GM21528 (cell line): ENCODE data around the gene CEP170B.
"Not testable (repeated sequence)": the region's sequence is repeated elsewhere in the genome, so short reads cannot be mapped to it uniquely, and the experiment has no call there.

Experiments used
- ATAC-seq: cut with Tn5 transposase; IDR thresholded peaks from one replicate; pipeline ENCODE4 v1.9.1; 2021; ENCODE audit warnings: mild to moderate bottlenecking, moderate library complexity; ENCODE audit not compliant: unreplicated experiment, low FRiP score

The CEP170B gene

GRCh38 chr14:104843442-104844305, 21.4 kb upstream of the CEP170B start:
- no peak for ATAC-seq

GRCh38 chr14:104844306-104845032, 20.6 kb upstream of the CEP170B start:
- ATAC-seq = no peak

GRCh38 chr14:104845033-104845666, 19.9 kb upstream of the CEP170B start:
- ATAC-seq = no peak

- no peak for ATAC-seq
Measured at GRCh38 chr14:104845834-104846441, 19.1 kb upstream of the CEP170B start.

GRCh38 chr14:104852280-104852663, 12.8 kb upstream of the CEP170B start:
- ATAC-seq = no peak

- ATAC-seq = no peak
Measured at GRCh38 chr14:104855532-104856090, 9.5 kb upstream of the CEP170B start.

GRCh38 chr14:104856157-104856868, 8.8 kb upstream of the CEP170B start:
- ATAC-seq = no peak

- ATAC-seq = no peak
Measured at GRCh38 chr14:104856869-104857860, 7.9 kb upstream of the CEP170B start.

- ATAC-seq = not testable (repeated sequence)
Measured at GRCh38 chr14:104857931-104858330, 7.1 kb upstream of the CEP170B start.

GRCh38 chr14:104858811-104859426, 6.1 kb upstream of the CEP170B start:
- no peak for ATAC-seq

GRCh38 chr14:104859900-104860299, 5.2 kb upstream of the CEP170B start:
- no peak for ATAC-seq

GRCh38 chr14:104860414-104860813, 4.7 kb upstream of the CEP170B start:
- no peak for ATAC-seq

GRCh38 chr14:104863131-104863862, 1.8 kb upstream of the CEP170B start:
- ATAC-seq = no peak

GRCh38 chr14:104863923-104864266, 1.2 kb upstream of the CEP170B start:
- ATAC-seq = no peak

GRCh38 chr14:104864267-104865080, 594 bp upstream of the CEP170B start:
- ATAC-seq = no peak

- no peak for ATAC-seq
Measured at GRCh38 chr14:104865631-104866441, 768 bp downstream of the CEP170B start.
